ENCODE results near the gene APMAP. TPM values are rescaled to one million over a fixed set of nuclear protein-coding genes. Genes with fewer than 3 reads are reported as not detected.

APMAP gene
- total and polyA plus RNA-seq, 10 of the 15 experiments (the other 5 are each of a cell fraction or from before 2014, with no cell fraction given): 12.1 to 60.2 (median 32.7) TPM

- Histone ChIP-seq H3K79me2 (ENCODE audit: control insufficient read depth, insufficient read depth, low read length) (no peaks in the 10 kb centered on the region), H3K4me1 (ENCODE audit: control insufficient read depth, insufficient read depth, low read length) (no peaks in the 10 kb centered on the region), H3K4me2 (ENCODE audit: control insufficient read depth, insufficient read depth) (no peak overlapping the region), H3K36me3 (ENCODE audit: control insufficient read depth in 2 of 2, insufficient read depth in 2 of 2, low read length in 1 of 2) (no peaks in the 10 kb centered on the region), H3K27ac (ENCODE audit: control insufficient read depth, insufficient read depth) (no peak overlapping the region), H2AFZ (ENCODE audit: control insufficient read depth, low read depth, low read length) (no peak overlapping the region), H4K20me1 (ENCODE audit: control insufficient read depth, insufficient read depth) (no peaks in the 10 kb centered on the region), H3K9ac (ENCODE audit: control insufficient read depth, insufficient read depth, low read length) (no peak overlapping the region), H3K9me3 (replicated peaks; ENCODE audit: control insufficient read depth, insufficient read depth, low read length) (no peaks in the 10 kb centered on the region; the same call in 2 of the 3 replicates), H3K27me3 (replicated peaks in 1 of 2; ENCODE audit: control insufficient read depth in 2 of 2, insufficient read depth in 2 of 2, low read length in 1 of 2) (no peaks in the 10 kb centered on the region), H3K4me3 (no peak overlapping the region)
- RAD21 ChIA-PET (ENCODE audit: unreplicated experiment): no interaction called here
- SMC1A ChIA-PET (ENCODE audit: uncharacterized antibody, unreplicated experiment): no interaction called here
- CTCF ChIA-PET: no interaction called here
- no peak for TF ChIP-seq ZNF207 (IDR thresholded peaks at IDR 0.05; ENCODE audit: borderline replicate concordance)
- 61% methylated on average over 4 of the region's 4 CpGs for WGBS (ENCODE audit: insufficient coverage, insufficient replicate concordance, low lambda C conversion rate, missing lambda C conversion rate)
- BruUV-seq (replicated peaks): no TSS peak
- POLR2A ChIA-PET: no interaction called here
- no peak for DNase-seq (ENCODE audit: low read depth, low spot score)
- FAIRE-seq: no peak
- ATAC-seq: no peak
- intact Hi-C loops (cut with micrococcal nuclease; ENCODE audit: unreplicated experiment): no loop called here
- in situ Hi-C loops (cut with MboI): no loop called here
These were observed 49.4 kb downstream of the APMAP start for GRCh38 chr20:24943196-24943595.

GRCh38 chr20:24942679-24943078 lies 49.9 kb downstream of the APMAP start:
- Histone ChIP-seq H3K4me1 (ENCODE audit: control insufficient read depth, insufficient read depth, low read length) (no peaks in the 10 kb centered on the region), H3K79me2 (ENCODE audit: control insufficient read depth, insufficient read depth, low read length) (no peaks in the 10 kb centered on the region), H3K9me3 (replicated peaks; ENCODE audit: control insufficient read depth, insufficient read depth, low read length) (no peaks in the 10 kb centered on the region; the same call in 2 of the 3 replicates), H3K4me2 (ENCODE audit: control insufficient read depth, insufficient read depth) (no peak overlapping the region), H3K4me3 (no peak overlapping the region), H3K27ac (ENCODE audit: control insufficient read depth, insufficient read depth) (no peak overlapping the region), H3K9ac (ENCODE audit: control insufficient read depth, insufficient read depth, low read length) (no peak overlapping the region), H3K27me3 (replicated peaks in 1 of 2; ENCODE audit: control insufficient read depth in 2 of 2, insufficient read depth in 2 of 2, low read length in 1 of 2) (no peaks in the 10 kb centered on the region), H2AFZ (ENCODE audit: control insufficient read depth, low read depth, low read length) (no peak overlapping the region), H3K36me3 (ENCODE audit: control insufficient read depth in 2 of 2, insufficient read depth in 2 of 2, low read length in 1 of 2) (no peaks in the 10 kb centered on the region), H4K20me1 (ENCODE audit: control insufficient read depth, insufficient read depth) (no peaks in the 10 kb centered on the region)
- ChIA-PET SMC1A (ENCODE audit: uncharacterized antibody, unreplicated experiment) (no interaction called here), POLR2A (no interaction called here), CTCF (no interaction called here), RAD21 (ENCODE audit: unreplicated experiment) (no interaction called here)
- no peak for FAIRE-seq
- in situ Hi-C loops (cut with MboI): no loop called here
- BruUV-seq (replicated peaks): no TSS peak
- no peak for TF ChIP-seq BRCA1 (IDR thresholded peaks at IDR 0.05; ENCODE audit: low read depth, low read length)
- TF ChIP-seq SPI1 (IDR thresholded peaks at IDR 0.05; ENCODE audit: borderline replicate concordance, insufficient read depth, low read depth, low read length): no peak
- no peak for TF ChIP-seq PAX5 (IDR thresholded peaks at IDR 0.05; ENCODE audit: borderline replicate concordance, low read depth, low read length)
- no peak for TF ChIP-seq RAD51 (IDR thresholded peaks at IDR 0.05)
- no peak for TF ChIP-seq HDAC6 (IDR thresholded peaks at IDR 0.05; ENCODE audit: unreplicated experiment)
- TF ChIP-seq ZNF622 (IDR thresholded peaks at IDR 0.05): no peak
- no peak for TF ChIP-seq NFYA (IDR thresholded peaks at IDR 0.05; ENCODE audit: borderline replicate concordance, low read depth, low read length)
- no peak for TF ChIP-seq ATF7 (IDR thresholded peaks at IDR 0.05; ENCODE audit: low read depth)
- TF ChIP-seq ZZZ3 (IDR thresholded peaks at IDR 0.05; ENCODE audit: control insufficient read depth, insufficient read length, low read depth): no peak
- TF ChIP-seq ATF3 (IDR thresholded peaks at IDR 0.05; ENCODE audit: borderline replicate concordance, extremely low read depth, low read depth, low read length): no peak
- no peak for TF ChIP-seq RB1 (IDR thresholded peaks at IDR 0.05; ENCODE audit: borderline replicate concordance)
- no peak for TF ChIP-seq RFX5 (IDR thresholded peaks at IDR 0.05; ENCODE audit: low read depth, low read length)
- no peak for TF ChIP-seq MEF2A (IDR thresholded peaks at IDR 0.05; ENCODE audit: insufficient read depth, low read depth, low read length)
- no peak for TF ChIP-seq ASH2L (IDR thresholded peaks at IDR 0.05; ENCODE audit: borderline replicate concordance, low read depth)
- ATAC-seq: no peak
- 10% methylated on average over 6 of the region's 6 CpGs for WGBS (ENCODE audit: insufficient coverage, insufficient replicate concordance, low lambda C conversion rate, missing lambda C conversion rate)
- intact Hi-C loops (cut with micrococcal nuclease; ENCODE audit: unreplicated experiment): no loop called here
- no peak for DNase-seq (ENCODE audit: low read depth, low spot score)
